Memory B cell (primary cell): ENCODE results near the gene THRSP.
A peak's percentile ranks its signal among the peaks of the same experiment; 100 is the strongest.
"Not testable (repeated sequence)": the region's sequence is repeated elsewhere in the genome, so short reads cannot be mapped to it uniquely, and the experiment has no call there.

Experiments
- ATAC-seq: fragments of 150-1000 bp; cut with Tn5 transposase; 2 replicates; pipeline ENCODE4 v1.10.0; 2021; ENCODE audit warnings: low read depth, mild to moderate bottlenecking, moderate library complexity
- DNase-seq, 2 donors: peaks; one replicate each; pipeline ENCODE4 v3.0.0; 2022; ENCODE audit warnings: low spot score in 2 of 2
- H3K27ac Mint-ChIP-seq: one replicate; pipeline ENCODE4 v1.8.0; 2022; ENCODE audit warnings: mild to moderate bottlenecking, moderate library complexity, mixed read lengths
- H3K27me3 Mint-ChIP-seq: one replicate; pipeline ENCODE4 v1.8.0; 2022; ENCODE audit warnings: mixed read lengths
- H3K36me3 Mint-ChIP-seq: one replicate; pipeline ENCODE4 v1.8.0; 2022; ENCODE audit warnings: mild to moderate bottlenecking, mixed read lengths
- H3K4me1 Mint-ChIP-seq: one replicate; pipeline ENCODE4 v1.8.0; 2022; ENCODE audit warnings: mixed read lengths
- H3K4me3 Mint-ChIP-seq: one replicate; pipeline ENCODE4 v1.8.0; 2022; ENCODE audit warnings: mild to moderate bottlenecking, moderate library complexity, mixed read lengths
- H3K9me3 Mint-ChIP-seq: one replicate; pipeline ENCODE4 v1.8.0; 2022; ENCODE audit warnings: mixed read lengths

Gene THRSP

GRCh38 chr11:78080818-78081495 is 17.3 kb downstream of the THRSP start:
- ATAC-seq, result no peak
- H3K4me3 Mint-ChIP-seq, result peak overlapping the region; percentile 41
- no peaks in the 10 kb centered on the region for H3K36me3 Mint-ChIP-seq
- H3K27me3 Mint-ChIP-seq, result no peaks in the 10 kb centered on the region
- no peak overlapping the region for H3K27ac Mint-ChIP-seq
- H3K9me3 Mint-ChIP-seq, result no peaks in the 10 kb centered on the region
- peaks cover 24% of the 10 kb centered on the region for H3K4me1 Mint-ChIP-seq
- no peak for DNase-seq

DNA sequence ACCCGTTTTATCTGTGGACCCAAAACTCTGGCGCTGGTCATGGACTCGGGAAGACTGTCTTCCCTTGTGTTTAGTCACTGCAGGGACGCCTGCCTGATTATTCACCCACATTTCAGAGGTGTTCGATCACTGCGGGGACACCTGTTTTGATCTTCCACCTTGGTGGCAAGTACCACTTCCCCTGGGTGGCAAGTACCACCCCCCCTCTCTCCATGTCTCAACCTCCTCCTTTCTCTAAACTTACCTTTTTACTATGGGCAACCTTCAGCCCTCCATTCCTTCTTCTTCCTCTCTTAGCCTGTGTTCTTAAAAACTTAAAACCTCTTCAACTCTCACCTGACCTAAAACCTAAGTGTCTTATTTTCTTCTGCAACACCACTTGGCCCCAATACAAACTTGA is 17.9 kb downstream of the THRSP start:
- no peak for ATAC-seq
- DNase-seq, result no peak
- no peaks in the 10 kb centered on the region for H3K27me3 Mint-ChIP-seq
- peaks cover 22% of the 10 kb centered on the region for H3K4me1 Mint-ChIP-seq
- no peaks in the 10 kb centered on the region for H3K36me3 Mint-ChIP-seq
- H3K27ac Mint-ChIP-seq, result no peak overlapping the region
- peak overlapping the region; percentile 41 for H3K4me3 Mint-ChIP-seq
- H3K9me3 Mint-ChIP-seq, result no peaks in the 10 kb centered on the region

- Mint-ChIP-seq H3K27me3 (no peaks in the 10 kb centered on the region), H3K36me3 (no peaks in the 10 kb centered on the region), H3K27ac (no peak overlapping the region), H3K4me3 (no peak overlapping the region), H3K4me1 (peaks cover 19% of the 10 kb centered on the region), H3K9me3 (no peaks in the 10 kb centered on the region)
- DNase-seq (no peak), ATAC-seq (no peak)
Measured at GRCh38 chr11:78082146-78082545, 18.5 kb downstream of the THRSP start.

DNA sequence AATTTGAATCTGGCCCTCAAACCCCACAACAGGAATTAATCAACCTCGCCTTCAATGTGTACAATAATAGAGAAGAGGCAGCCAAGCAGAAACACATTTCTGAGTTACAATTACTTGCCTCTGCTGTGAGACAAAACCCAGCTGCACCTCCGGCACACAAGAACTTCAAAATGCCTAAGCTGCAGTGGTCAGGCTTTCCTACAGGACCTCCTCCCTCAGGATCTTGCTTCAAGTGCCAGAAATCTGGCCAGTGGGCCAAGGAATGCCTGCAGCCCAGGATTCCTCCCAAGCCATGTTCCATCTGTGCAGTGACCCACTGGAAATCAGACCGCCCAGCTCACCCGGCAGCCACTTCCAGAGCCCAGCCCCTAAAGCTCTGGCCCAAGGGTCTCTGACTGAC is 19.4 kb downstream of the THRSP start:
- Mint-ChIP-seq H3K27me3 (no peaks in the 10 kb centered on the region), H3K4me3 (no peak overlapping the region), H3K4me1 (peaks cover 14% of the 10 kb centered on the region), H3K27ac (no peak overlapping the region), H3K9me3 (no peaks in the 10 kb centered on the region), H3K36me3 (no peaks in the 10 kb centered on the region)
- DNase-seq (no peak), ATAC-seq (no peak)

GRCh38 chr11:78084506-78084905 is 20.8 kb downstream of the THRSP start:
- not testable (repeated sequence) for H3K4me3 Mint-ChIP-seq, H3K9me3 Mint-ChIP-seq, H3K4me1 Mint-ChIP-seq, H3K27ac Mint-ChIP-seq, DNase-seq, H3K27me3 Mint-ChIP-seq, H3K36me3 Mint-ChIP-seq, ATAC-seq

DNA sequence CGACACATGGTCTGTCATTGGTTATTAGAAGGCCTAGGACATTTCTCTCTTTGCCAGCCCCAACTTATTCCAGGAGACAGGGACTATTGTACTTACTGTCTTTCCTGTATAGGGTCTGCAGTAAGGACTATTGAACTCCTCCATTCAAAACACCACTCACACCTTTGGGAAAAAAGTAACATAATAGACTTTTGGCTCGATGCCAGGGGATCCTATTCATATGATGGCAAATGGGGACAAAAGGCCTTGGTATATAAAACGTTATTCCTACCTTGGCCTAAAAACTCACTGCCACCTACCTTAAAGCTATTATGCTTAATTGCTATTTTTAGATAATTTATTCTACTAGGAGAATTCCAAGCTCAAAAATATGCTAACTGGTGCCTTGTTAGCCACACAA is 22.3 kb downstream of the THRSP start:
- peaks cover 8% of the 10 kb centered on the region for H3K4me1 Mint-ChIP-seq
- no peak overlapping the region for H3K27ac Mint-ChIP-seq
- ATAC-seq, result no peak

DNA sequence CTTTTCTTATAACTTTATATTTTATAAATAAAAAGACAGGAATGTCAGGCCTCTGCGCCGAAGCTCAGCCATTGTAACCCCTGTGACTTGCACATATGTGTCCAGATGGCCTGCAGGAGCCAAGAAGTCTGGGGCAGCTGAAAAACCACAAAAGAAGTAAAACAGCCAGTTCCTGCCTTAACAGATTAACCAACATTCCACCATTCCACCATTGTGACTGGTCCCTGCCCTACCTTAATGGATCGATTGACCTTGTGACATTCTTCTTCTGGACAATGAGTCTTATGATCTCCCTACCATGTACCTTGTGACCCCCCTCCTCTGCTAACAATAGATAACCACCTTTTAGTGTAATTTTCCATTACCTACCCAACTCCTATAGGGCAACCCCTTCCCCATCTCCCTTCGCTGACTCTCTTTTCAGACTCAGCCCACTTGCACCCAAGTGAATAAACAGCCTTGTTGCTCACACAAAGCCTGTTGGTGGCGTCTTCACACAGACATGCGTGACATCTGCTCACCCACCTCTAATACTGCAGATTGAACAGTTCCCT is 22.9 kb downstream of the THRSP start:
- not testable (repeated sequence) for ATAC-seq, H3K4me1 Mint-ChIP-seq, H3K4me3 Mint-ChIP-seq, H3K27me3 Mint-ChIP-seq, DNase-seq, H3K36me3 Mint-ChIP-seq, H3K27ac Mint-ChIP-seq, H3K9me3 Mint-ChIP-seq

More for the DNA sequence above, 22.3 kb downstream of the THRSP start:
- no peak for DNase-seq
- Mint-ChIP-seq H3K36me3 (no peaks in the 10 kb centered on the region), H3K27me3 (no peaks in the 10 kb centered on the region), H3K9me3 (no peaks in the 10 kb centered on the region), H3K4me3 (no peak overlapping the region)

GRCh38 chr11:78094250-78094649 is 30.6 kb downstream of the THRSP start:
- Mint-ChIP-seq H3K27ac (no peak overlapping the region), H3K9me3 (no peaks in the 10 kb centered on the region), H3K4me3 (no peak overlapping the region), H3K27me3 (no peaks in the 10 kb centered on the region), H3K4me1 (no peaks in the 10 kb centered on the region), H3K36me3 (peaks cover 11% of the 10 kb centered on the region)
- no peak for ATAC-seq
- no peak for DNase-seq

DNA sequence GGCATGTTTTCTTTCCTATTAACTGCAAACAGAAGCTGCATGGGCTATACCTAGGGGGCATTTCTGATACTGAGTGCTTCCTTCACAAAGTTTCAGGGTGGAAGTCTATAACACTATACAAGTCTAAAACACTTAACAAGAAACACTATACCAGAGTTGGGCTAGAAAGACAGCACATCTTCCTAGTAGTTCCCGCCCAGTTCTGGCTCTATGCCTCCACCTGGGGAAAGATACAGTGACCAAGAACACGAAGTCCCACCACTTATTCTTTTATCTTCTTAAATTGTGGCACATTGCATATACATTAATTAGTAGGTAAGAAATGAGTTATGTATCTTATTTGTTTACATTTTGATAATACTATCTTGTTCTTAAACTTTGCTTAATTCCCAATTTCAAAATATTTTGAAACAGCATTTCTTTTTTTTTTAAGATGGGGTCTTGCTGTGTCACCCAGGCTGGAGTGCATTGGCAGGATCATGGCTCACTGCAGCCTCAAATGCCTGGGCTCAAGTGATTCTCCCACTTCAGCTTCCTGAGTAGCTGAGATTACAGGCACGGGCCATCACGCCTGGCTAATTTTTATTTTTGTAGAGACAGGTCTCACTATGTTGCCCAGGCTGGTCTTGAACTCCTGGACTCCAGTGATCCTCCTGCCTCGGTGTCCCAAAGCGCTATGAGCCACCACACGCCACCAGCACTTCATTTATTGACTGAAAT is 34.2 kb downstream of the THRSP start:
- H3K36me3 Mint-ChIP-seq, result peaks cover 21% of the 10 kb centered on the region
- H3K4me1 Mint-ChIP-seq, result no peaks in the 10 kb centered on the region
- DNase-seq, result no peak
- ATAC-seq, result no peak
- no peak overlapping the region for H3K4me3 Mint-ChIP-seq
- H3K9me3 Mint-ChIP-seq, result no peaks in the 10 kb centered on the region
- H3K27me3 Mint-ChIP-seq, result no peaks in the 10 kb centered on the region
- no peak overlapping the region for H3K27ac Mint-ChIP-seq

GRCh38 chr11:78099666-78100065 is 36.0 kb downstream of the THRSP start:
- H3K27ac Mint-ChIP-seq, result no peak overlapping the region
- no peaks in the 10 kb centered on the region for H3K4me1 Mint-ChIP-seq
- DNase-seq (no peak), ATAC-seq (no peak)
- no peaks in the 10 kb centered on the region for H3K27me3 Mint-ChIP-seq
- H3K36me3 Mint-ChIP-seq, result peaks cover 22% of the 10 kb centered on the region
- no peaks in the 10 kb centered on the region for H3K9me3 Mint-ChIP-seq
- H3K4me3 Mint-ChIP-seq, result no peak overlapping the region

GRCh38 chr11:78100261-78100660 is 36.6 kb downstream of the THRSP start:
- DNase-seq (no peak), ATAC-seq (no peak)
- Mint-ChIP-seq H3K9me3 (no peaks in the 10 kb centered on the region), H3K36me3 (peaks cover 19% of the 10 kb centered on the region), H3K4me3 (no peak overlapping the region), H3K4me1 (no peaks in the 10 kb centered on the region), H3K27ac (no peak overlapping the region), H3K27me3 (no peaks in the 10 kb centered on the region)

GRCh38 chr11:78100676-78101472 is 37.2 kb downstream of the THRSP start:
- peaks cover 15% of the 10 kb centered on the region for H3K36me3 Mint-ChIP-seq
- no peaks in the 10 kb centered on the region for H3K4me1 Mint-ChIP-seq
- H3K27ac Mint-ChIP-seq, result no peak overlapping the region

DNA sequence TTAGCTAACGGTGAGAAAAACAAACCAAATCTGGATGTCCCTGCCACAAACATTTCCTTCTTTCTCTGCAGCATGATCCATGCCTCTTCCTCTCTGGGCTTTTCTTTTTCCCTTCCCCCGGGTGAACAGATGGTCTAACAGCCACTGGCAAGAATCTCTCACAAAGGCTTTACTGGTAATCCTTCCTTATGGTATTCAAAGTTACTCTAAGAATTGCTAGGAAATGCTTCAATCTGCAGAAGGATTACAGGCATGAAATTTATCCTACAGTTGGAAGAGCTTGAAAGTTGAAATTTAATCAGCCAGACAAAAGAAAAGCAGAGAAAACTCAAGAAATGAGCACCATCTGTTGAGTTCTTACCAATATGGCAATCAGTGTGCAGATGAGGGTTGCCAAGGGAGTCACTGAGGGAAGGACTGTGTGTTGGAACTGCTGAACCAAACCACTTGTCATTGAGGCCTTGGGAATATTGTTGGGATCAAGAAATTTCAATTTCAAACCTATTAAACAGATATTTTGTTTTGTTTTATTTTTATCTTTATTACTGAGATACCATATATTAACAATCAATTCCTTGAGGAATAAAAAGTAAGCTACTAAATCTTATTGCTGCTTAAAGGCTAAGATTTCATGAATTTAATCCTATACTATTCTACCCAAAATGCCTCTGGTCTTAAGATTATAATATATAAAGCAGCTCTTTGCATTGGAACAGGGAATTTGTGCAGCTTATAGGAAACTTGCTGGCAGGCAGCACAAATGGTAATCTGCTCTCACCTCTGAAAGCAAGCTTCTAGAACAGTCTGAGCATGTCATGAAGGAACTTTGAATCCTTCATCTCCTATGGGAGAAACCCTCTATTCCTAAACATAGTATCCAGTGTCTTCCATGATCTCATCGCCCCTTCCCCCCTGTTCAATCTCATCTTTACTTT is 45.7 kb downstream of the THRSP start:
- no peak for DNase-seq
- peaks cover 24% of the 10 kb centered on the region for H3K36me3 Mint-ChIP-seq

More at GRCh38 chr11:78100676-78101472, 37.2 kb downstream of the THRSP start:
- DNase-seq (no peak), ATAC-seq (no peak)
- Mint-ChIP-seq H3K9me3 (no peaks in the 10 kb centered on the region), H3K4me3 (no peak overlapping the region), H3K27me3 (no peaks in the 10 kb centered on the region)

More for the DNA sequence above, 45.7 kb downstream of the THRSP start:
- no peaks in the 10 kb centered on the region for H3K9me3 Mint-ChIP-seq
- no peak overlapping the region for H3K4me3 Mint-ChIP-seq
- H3K27ac Mint-ChIP-seq, result no peak overlapping the region
- ATAC-seq, result no peak
- H3K4me1 Mint-ChIP-seq, result peaks cover 9% of the 10 kb centered on the region
- H3K27me3 Mint-ChIP-seq, result no peaks in the 10 kb centered on the region
